GM21360 (cell line): ENCODE measurements around the gene ZNF324.

Source experiments
- ATAC-seq: cut with Tn5 transposase; IDR thresholded peaks from one replicate; pipeline ENCODE4 v1.9.1; 2021; ENCODE audit warnings: mild to moderate bottlenecking, moderate library complexity; ENCODE audit not compliant: unreplicated experiment

ZNF324 gene

GRCh38 chr19:58520257-58520599 is 53.3 kb downstream of the ZNF324 start:
- ATAC-seq, result no peak

GRCh38 chr19:58521651-58522050 is 54.8 kb downstream of the ZNF324 start:
- ATAC-seq, result no peak

- ATAC-seq, result no peak
Measured at GRCh38 chr19:58522709-58523108, 55.8 kb downstream of the ZNF324 start.
